GM18511 (cell line): Measurements from ENCODE around the gene MYBPHL.

Source experiments
- ATAC-seq: cut with Tn5 transposase; IDR thresholded peaks from one replicate; pipeline ENCODE4 v1.9.1; 2021; ENCODE audit warnings: mild to moderate bottlenecking, moderate library complexity; ENCODE audit not compliant: unreplicated experiment

The MYBPHL gene

GRCh38 chr1:109281680-109282496, 24.9 kb downstream of the MYBPHL start:
- no peak for ATAC-seq

GRCh38 chr1:109280862-109281261, 25.9 kb downstream of the MYBPHL start:
- ATAC-seq, result no peak

GRCh38 chr1:109279615-109280278, 27.1 kb downstream of the MYBPHL start:
- ATAC-seq, result no peak

GRCh38 chr1:109277434-109278204, 29.2 kb downstream of the MYBPHL start:
- ATAC-seq, result peak; percentile 86

- no peak for ATAC-seq
Observed at GRCh38 chr1:109275706-109276345, 31.0 kb downstream of the MYBPHL start.

- ATAC-seq, result no peak
Observed at GRCh38 chr1:109274533-109275476, 32.0 kb downstream of the MYBPHL start.

GRCh38 chr1:109273570-109274288, 33.1 kb downstream of the MYBPHL start:
- no peak for ATAC-seq

GRCh38 chr1:109272831-109273547, 33.8 kb downstream of the MYBPHL start:
- no peak for ATAC-seq

GRCh38 chr1:109272021-109272799, 34.6 kb downstream of the MYBPHL start:
- ATAC-seq, result no peak

GRCh38 chr1:109271458-109271857, 35.4 kb downstream of the MYBPHL start:
- no peak for ATAC-seq

- no peak for ATAC-seq
Observed at GRCh38 chr1:109270623-109271317, 36.0 kb downstream of the MYBPHL start.

GRCh38 chr1:109269981-109270622, 36.7 kb downstream of the MYBPHL start:
- no peak for ATAC-seq

GRCh38 chr1:109269212-109269980, 37.4 kb downstream of the MYBPHL start:
- no peak for ATAC-seq

- no peak for ATAC-seq
Observed at GRCh38 chr1:109268431-109269211, 38.2 kb downstream of the MYBPHL start.

GRCh38 chr1:109267743-109268300, 39.0 kb downstream of the MYBPHL start:
- ATAC-seq, result no peak
